SHP77 (cell line): Measurements from ENCODE around the gene ENTPD7.
"Not testable (repeated sequence)": the region's sequence is repeated elsewhere in the genome, so short reads cannot be mapped to it uniquely, and the experiment has no call there.

Experiments used
- DNase-seq, 2 experiments: peaks; one replicate each; lab custom pipeline; 2025; lab: John Stamatoyannopoulos, UW

The ENTPD7 gene

GRCh38 chr10:99659031-99659867 is at the start of gene ENTPD7:
TSS of gene ENTPD7 (plus strand) at chr10:99659509. CDS start at chr10:99659957, 448 bp downstream.
- peak; percentile 97 for DNase-seq

- DNase-seq, result no peak
Measured at GRCh38 chr10:99610221-99610620, 49.1 kb upstream of the ENTPD7 start.

- no peak for DNase-seq
Measured at GRCh38 chr10:99611326-99611725, 48.0 kb upstream of the ENTPD7 start.

GRCh38 chr10:99612167-99612831 is 47.0 kb upstream of the ENTPD7 start:
- peak; percentile 44 to 55 for DNase-seq

- DNase-seq, result no peak
Measured at GRCh38 chr10:99615426-99615825, 43.9 kb upstream of the ENTPD7 start.

- DNase-seq, result no peak
Measured at GRCh38 chr10:99617696-99618095, 41.6 kb upstream of the ENTPD7 start.

- DNase-seq, result no peak
Measured at GRCh38 chr10:99619090-99619800, 40.1 kb upstream of the ENTPD7 start.

GRCh38 chr10:99619851-99620710 is 39.2 kb upstream of the ENTPD7 start, which contains the start of gene SLC25A28:
TSS of gene SLC25A28 (minus strand) at chr10:99620439. CDS start at chr10:99620335, 104 bp downstream.
- peak; percentile 99 for DNase-seq

GRCh38 chr10:99620711-99621453 is 38.4 kb upstream of the ENTPD7 start:
- peak; percentile 78 to 83 for DNase-seq

GRCh38 chr10:99621454-99622251 is 37.7 kb upstream of the ENTPD7 start:
- peak in 1 of 2 experiments; percentile 63 for DNase-seq

GRCh38 chr10:99623919-99624318 is 35.4 kb upstream of the ENTPD7 start:
- DNase-seq, result no peak

- not testable (repeated sequence) for DNase-seq
Measured at GRCh38 chr10:99625124-99625523, 34.2 kb upstream of the ENTPD7 start.

- no peak for DNase-seq
Measured at GRCh38 chr10:99628923-99629624, 30.2 kb upstream of the ENTPD7 start.

GRCh38 chr10:99629625-99629978 is 29.7 kb upstream of the ENTPD7 start:
- no peak for DNase-seq

GRCh38 chr10:99630433-99630832 is 28.9 kb upstream of the ENTPD7 start:
- peak in 1 of 2 experiments; percentile 10 for DNase-seq

GRCh38 chr10:99630991-99631390 is 28.3 kb upstream of the ENTPD7 start:
- no peak for DNase-seq

- DNase-seq, result no peak
Measured at GRCh38 chr10:99631496-99631895, 27.8 kb upstream of the ENTPD7 start.

- DNase-seq, result no peak
Measured at GRCh38 chr10:99633832-99634231, 25.5 kb upstream of the ENTPD7 start.

- no peak for DNase-seq
Measured at GRCh38 chr10:99647601-99648151, 11.6 kb upstream of the ENTPD7 start.
